CD14-positive monocyte (primary cell): ENCODE data around the gene DLK1. TPM values are rescaled to one million over a fixed set of nuclear protein-coding genes. Genes with fewer than 3 reads are reported as not detected.
A peak's percentile ranks its signal among the peaks of the same experiment; 100 is the strongest.

Experiments
- DNase-seq, 3 donors: peaks; one replicate each; pipeline ENCODE4 v3.0.0-alpha.2; 2011 to 2022
- H2AFZ ChIP-seq: 2 replicates; pipeline ENCODE4 v1.6.0; 2012; ENCODE audit warnings: mild to moderate bottlenecking, low read depth, low read length, inconsistent platforms; ENCODE audit not compliant: insufficient read depth, poor library complexity, severe bottlenecking
- H3K27ac ChIP-seq, 2 donors: 1 replicate in 1 of 2; 2 replicates in 1 of 2; pipeline ENCODE4 v1.5.1; 2012 to 2013; ENCODE audit warnings: low read length in 2 of 2, control low read depth in 1 of 2, inconsistent platforms in 1 of 2, low read depth in 1 of 2, mild to moderate bottlenecking in 1 of 2
- H3K27me3 ChIP-seq, 2 donors: one replicate each; pipeline versions ENCODE4 v1.6.0 to v1.6.1; 2011 to 2013; ENCODE audit warnings: low read length in 2 of 2; ENCODE audit not compliant: control insufficient read depth in 2 of 2, insufficient read depth in 2 of 2
- H3K36me3 ChIP-seq, 2 donors: replicated peaks in 1 of 2; 1 replicate in 1 of 2; 2 replicates in 1 of 2; pipeline versions ENCODE4 v1.5.1 to v1.6.1; 2012 to 2013; ENCODE audit warnings: low read length in 2 of 2, control low read depth in 1 of 2, inconsistent platforms in 1 of 2, mild to moderate bottlenecking in 1 of 2; ENCODE audit not compliant: insufficient read depth in 2 of 2, control insufficient read depth in 1 of 2
- H3K4me1 ChIP-seq, 2 donors: 1 replicate in 1 of 2; 2 replicates in 1 of 2; pipeline versions ENCODE4 v1.5.1 to v1.6.1; 2012 to 2013; ENCODE audit warnings: low read length in 2 of 2, control low read depth in 1 of 2, inconsistent platforms in 1 of 2, mild to moderate bottlenecking in 1 of 2, moderate library complexity in 1 of 2; ENCODE audit not compliant: insufficient read depth in 2 of 2, control insufficient read depth in 1 of 2
- H3K4me2 ChIP-seq: replicated peaks from 2 replicates; pipeline ENCODE3; 2012; ENCODE audit warnings: low read length, moderate library complexity, mild to moderate bottlenecking; ENCODE audit not compliant: poor library complexity, severe bottlenecking; ENCODE audit errors: extremely low read depth
- H3K4me3 ChIP-seq, 3 experiments: fragments of 200-600 bp in 1 of 3; sonication (generic) in 1 of 3; replicated peaks in 1 of 3; 1 replicate in 2 of 3; 2 replicates in 1 of 3; pipeline ENCODE4 v1.5.1; 2011 to 2013; ENCODE audit warnings: low read length in 3 of 3, mild to moderate bottlenecking in 3 of 3, control low read depth in 2 of 3, low read depth in 2 of 3, inconsistent platforms in 1 of 3, moderate library complexity in 1 of 3
- H3K79me2 ChIP-seq: 2 replicates; pipeline ENCODE4 v1.6.0; 2012; ENCODE audit warnings: mild to moderate bottlenecking, control low read depth, inconsistent platforms, low read length, moderate library complexity; ENCODE audit not compliant: insufficient read depth
- H3K9ac ChIP-seq: 2 replicates; pipeline ENCODE4 v1.6.0; 2017; ENCODE audit warnings: low read length, mild to moderate bottlenecking; ENCODE audit not compliant: insufficient read depth, poor library complexity, severe bottlenecking
- H3K9me3 ChIP-seq, 2 donors: replicated peaks in 1 of 2; 1 replicate in 1 of 2; 2 replicates in 1 of 2; pipeline versions ENCODE4 v1.5.1 to v1.6.1; 2012 to 2013; ENCODE audit warnings: low read length in 2 of 2, control low read depth in 1 of 2; ENCODE audit not compliant: control insufficient read depth in 1 of 2, insufficient read depth in 1 of 2
- H4K20me1 ChIP-seq: 2 replicates; pipeline ENCODE4 v1.6.0; 2012; ENCODE audit warnings: mild to moderate bottlenecking, low read length, control low read depth, moderate library complexity; ENCODE audit not compliant: insufficient read depth
- H3K27ac Mint-ChIP-seq, 7 donors: one replicate each; pipeline ENCODE4 v1.8.0; 2020; ENCODE audit warnings: mild to moderate bottlenecking in 7 of 7, mixed read lengths in 7 of 7, moderate library complexity in 6 of 7, inconsistent platforms in 2 of 7
- H3K27me3 Mint-ChIP-seq, 3 donors: one replicate each; pipeline ENCODE4 v1.8.0; 2021 to 2022; ENCODE audit warnings: low read depth in 3 of 3, mild to moderate bottlenecking in 3 of 3, mixed read lengths in 3 of 3, moderate library complexity in 3 of 3, inconsistent platforms in 1 of 3
- H3K36me3 Mint-ChIP-seq, 2 donors: one replicate each; pipeline ENCODE4 v1.8.0; 2020; ENCODE audit warnings: mixed read lengths in 2 of 2, inconsistent platforms in 1 of 2, mild to moderate bottlenecking in 1 of 2
- H3K4me1 Mint-ChIP-seq: one replicate; pipeline ENCODE4 v1.8.0; 2020; ENCODE audit warnings: mild to moderate bottlenecking, mixed read lengths
- H3K4me3 Mint-ChIP-seq, 2 donors: one replicate each; pipeline ENCODE4 v1.8.0; 2020; ENCODE audit warnings: mild to moderate bottlenecking in 2 of 2, mixed read lengths in 2 of 2, moderate library complexity in 1 of 2
- H3K9me3 Mint-ChIP-seq, 7 donors: one replicate each; pipeline ENCODE4 v1.8.0; 2020 to 2022; ENCODE audit warnings: mixed read lengths in 7 of 7, mild to moderate bottlenecking in 6 of 7, moderate library complexity in 6 of 7, inconsistent platforms in 2 of 7
- WGBS: methylation state at CpG from one replicate; pipeline ENCODE4 v1.1.5; 2013; ENCODE audit warnings: missing lambda C conversion rate; ENCODE audit not compliant: insufficient coverage; 5-methylcytosine and 5-hydroxymethylcytosine counted together
- intact Hi-C, 2 donors: fragments of 100-400 bp; cut with micrococcal nuclease; formaldehyde crosslinking; loops; one replicate each; pipeline versions ENCODE4 v1.15.0 to v1.15.1; 2023
- polyA plus RNA-seq, 3 donors: library from polyadenylated mRNA; depleted of rRNA in 1 of 3; unstranded in 2 of 3; stranded (reverse) in 1 of 3; fragments of 300-500 nt in 2 of 3; fragments of >200 nt in 1 of 3; fragmentation: Illumina TruSeq in 2 of 3; gene quantifications; 1 replicate in 2 of 3; 2 replicates in 1 of 3; pipeline ENCODE4 v1.2.3, GENCODE V29; 2012 to 2021
- TF ChIP-seq, protein P1 (sequence below): fragments of 200-600 bp; IDR thresholded peaks from one replicate; pipeline ENCODE4 v1.8.0; 2022; ENCODE audit warnings: antibody characterized with exemption, mild to moderate bottlenecking

Gene DLK1
- polyA plus RNA-seq, 3 donors, result 0.04 TPM; not detected in 2

DNA sequence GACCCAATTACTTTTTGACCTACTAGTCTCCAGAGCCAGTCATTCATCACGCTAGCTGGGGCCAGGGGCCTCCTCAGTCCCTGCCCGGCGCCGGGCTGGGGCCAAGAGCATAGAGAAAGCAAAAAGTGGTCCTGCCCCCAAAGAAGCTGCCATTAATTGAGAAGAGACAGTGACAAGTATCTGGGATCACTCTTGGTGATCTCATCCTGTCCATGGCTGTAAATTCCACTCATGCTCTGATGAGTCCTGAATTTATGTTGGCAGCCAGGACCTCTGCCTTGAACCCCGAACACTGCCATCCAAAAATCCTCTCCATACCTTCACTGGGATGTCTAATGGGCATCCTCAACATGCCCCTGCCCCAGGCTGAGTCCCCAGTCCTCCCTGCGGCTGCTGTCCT is 34.4 kb upstream of the DLK1 start:
- Mint-ChIP-seq H3K4me1 (peaks cover 8% of the 10 kb centered on the region), H3K27me3 (peaks cover 5 to 8% (median 6%) of the 10 kb centered on the region in 3 donors), H3K36me3 (peaks cover 2 to 15% of the 10 kb centered on the region in 2 donors), H3K9me3 (peaks cover 0 to 3% (median 0%) of the 10 kb centered on the region in 7 donors), H3K27ac (peak overlapping the region in 1 of 7 donors; percentile 54), H3K4me3 (no peak overlapping the region)
- Histone ChIP-seq H3K9ac (no peak overlapping the region), H3K4me1 (no peaks in the 10 kb centered on the region), H3K9me3 (no peaks in the 10 kb centered on the region), H3K36me3 (no peaks in the 10 kb centered on the region), H3K4me2 (no peak overlapping the region), H2AFZ (no peak overlapping the region), H3K4me3 (no peak overlapping the region), H4K20me1 (no peaks in the 10 kb centered on the region), H3K27me3 (no peaks in the 10 kb centered on the region), H3K27ac (no peak overlapping the region), H3K79me2 (no peaks in the 10 kb centered on the region)
- TF ChIP-seq, protein P1, sequence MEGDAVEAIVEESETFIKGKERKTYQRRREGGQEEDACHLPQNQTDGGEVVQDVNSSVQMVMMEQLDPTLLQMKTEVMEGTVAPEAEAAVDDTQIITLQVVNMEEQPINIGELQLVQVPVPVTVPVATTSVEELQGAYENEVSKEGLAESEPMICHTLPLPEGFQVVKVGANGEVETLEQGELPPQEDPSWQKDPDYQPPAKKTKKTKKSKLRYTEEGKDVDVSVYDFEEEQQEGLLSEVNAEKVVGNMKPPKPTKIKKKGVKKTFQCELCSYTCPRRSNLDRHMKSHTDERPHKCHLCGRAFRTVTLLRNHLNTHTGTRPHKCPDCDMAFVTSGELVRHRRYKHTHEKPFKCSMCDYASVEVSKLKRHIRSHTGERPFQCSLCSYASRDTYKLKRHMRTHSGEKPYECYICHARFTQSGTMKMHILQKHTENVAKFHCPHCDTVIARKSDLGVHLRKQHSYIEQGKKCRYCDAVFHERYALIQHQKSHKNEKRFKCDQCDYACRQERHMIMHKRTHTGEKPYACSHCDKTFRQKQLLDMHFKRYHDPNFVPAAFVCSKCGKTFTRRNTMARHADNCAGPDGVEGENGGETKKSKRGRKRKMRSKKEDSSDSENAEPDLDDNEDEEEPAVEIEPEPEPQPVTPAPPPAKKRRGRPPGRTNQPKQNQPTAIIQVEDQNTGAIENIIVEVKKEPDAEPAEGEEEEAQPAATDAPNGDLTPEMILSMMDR, result no peak
- DNase-seq, result no peak
- intact Hi-C loops, result no loop called here
- 98% methylated on average over 6 of the region's 6 CpGs for WGBS

DNA sequence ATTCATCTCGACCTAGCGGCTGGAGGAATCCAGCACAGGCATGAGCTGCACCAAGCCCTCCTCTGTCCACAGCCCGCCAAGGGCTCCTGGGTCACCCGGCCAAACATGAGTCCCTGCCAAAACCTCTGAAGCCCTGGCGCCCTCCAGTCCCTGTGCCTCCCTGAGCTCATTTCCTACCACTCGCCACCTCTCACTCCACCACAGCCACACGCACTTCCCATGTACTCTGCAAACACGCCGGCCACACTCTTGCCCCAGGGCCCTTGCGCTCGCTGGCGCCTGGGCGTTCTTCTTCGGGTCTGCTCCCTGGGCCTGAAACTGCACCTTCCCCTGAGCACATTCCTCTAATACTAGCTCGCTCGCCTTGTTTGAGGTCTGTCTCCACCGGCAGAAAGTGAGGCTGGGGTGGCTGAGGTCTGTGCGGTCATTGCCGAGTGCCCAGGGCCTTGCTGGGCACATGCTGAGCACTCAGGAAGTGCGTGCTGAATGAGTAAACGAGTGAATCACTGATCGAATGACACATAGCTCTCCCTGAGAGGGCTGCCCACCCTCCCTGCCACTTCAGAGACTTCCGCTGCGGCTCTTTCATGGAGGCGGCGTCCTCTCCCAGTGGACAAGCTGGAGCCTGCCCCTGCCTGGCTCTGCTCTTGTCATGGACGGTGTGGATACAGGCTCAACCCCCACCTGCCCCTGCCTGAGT is 33.7 kb upstream of the DLK1 start:
- Histone ChIP-seq H2AFZ (no peak overlapping the region), H3K27ac (no peak overlapping the region), H3K4me3 (no peak overlapping the region)

More for the DNA sequence above, 33.7 kb upstream of the DLK1 start:
- Histone ChIP-seq H3K4me1 (peaks cover 5 to 6% of the 10 kb centered on the region in 2 donors), H3K27me3 (no peaks in the 10 kb centered on the region), H3K9me3 (no peaks in the 10 kb centered on the region), H3K79me2 (no peaks in the 10 kb centered on the region), H4K20me1 (no peaks in the 10 kb centered on the region), H3K4me2 (no peak overlapping the region), H3K36me3 (no peaks in the 10 kb centered on the region), H3K9ac (no peak overlapping the region)
- Mint-ChIP-seq H3K9me3 (peaks cover 0 to 3% (median 0%) of the 10 kb centered on the region in 7 donors), H3K4me3 (no peak overlapping the region), H3K36me3 (peaks cover 0 to 10% of the 10 kb centered on the region in 2 donors), H3K27me3 (peaks cover 4 to 8% (median 5%) of the 10 kb centered on the region in 3 donors), H3K4me1 (peaks cover 10% of the 10 kb centered on the region), H3K27ac (peak overlapping the region in 2 of 7 donors; percentile 54 to 59)
- TF ChIP-seq, protein P1, result no peak
- intact Hi-C loops, result no loop called here
- WGBS, result 77% methylated on average over 21 of the region's 27 CpGs
- DNase-seq, result no peak
